IMR-90 (cell line): ENCODE measurements around the gene SH3RF2. TPM values are rescaled to one million over a fixed set of nuclear protein-coding genes. Genes with fewer than 3 reads are reported as not detected.

ENCODE experiments used
- ATAC-seq: fragments of 200-7000 bp; cut with Tn5 transposase; 2 replicates; pipeline ENCODE4 v1.9.1; 2020; ENCODE audit warnings: low read depth, mild to moderate bottlenecking, moderate library complexity
- BruUV-seq: library from RNA; stranded (reverse); fragments of 400-500 nt; replicated peaks from 2 replicates; lab custom pipeline; 2021; lab: Mats Ljungman, UMichigan
- CTCF ChIA-PET: fragments of 300-600 bp; formaldehyde crosslinking; extraction: SDS; loops from one replicate; lab custom pipeline; 2021; ENCODE audit warnings: antibody characterized with exemption; lab: Yijun Ruan, JAX
- POLR2A ChIA-PET: fragments of 300-600 bp; sonication (Branson Sonifier 250); formaldehyde crosslinking; loops from one replicate; lab custom pipeline; 2022; ENCODE audit warnings: antibody characterized with exemption; ENCODE audit not compliant: unreplicated experiment; lab: Charles Lee
- DNase-seq: peaks from one replicate; pipeline ENCODE4 v3.0.0; 2013
- H2AFZ ChIP-seq: replicated peaks from 2 replicates; pipeline ENCODE3; 2013; ENCODE audit warnings: low read length, mild to moderate bottlenecking; ENCODE audit not compliant: poor library complexity
- H2AK5ac ChIP-seq: 2 replicates; pipeline ENCODE4 v1.6.1; 2013; ENCODE audit warnings: low read depth, low read length, inconsistent platforms
- H2AK9ac ChIP-seq: replicated peaks from 2 replicates; pipeline ENCODE3; 2013; ENCODE audit warnings: mild to moderate bottlenecking, low read depth, low read length, moderate library complexity; ENCODE audit not compliant: poor library complexity
- H2BK120ac ChIP-seq: 2 replicates; pipeline ENCODE4 v1.6.1; 2013; ENCODE audit warnings: low read depth, low read length, inconsistent platforms
- H2BK15ac ChIP-seq: 3 replicates; pipeline ENCODE4 v1.6.1; 2013; ENCODE audit warnings: low read depth, low read length, inconsistent platforms
- H2BK20ac ChIP-seq: 2 replicates; pipeline ENCODE4 v1.6.1; 2013; ENCODE audit warnings: low read depth, mild to moderate bottlenecking, inconsistent platforms, low read length, moderate library complexity
- H2BK5ac ChIP-seq: 2 replicates; pipeline ENCODE4 v1.6.1; 2013; ENCODE audit warnings: mild to moderate bottlenecking, low read depth, low read length, inconsistent platforms; ENCODE audit not compliant: poor library complexity, severe bottlenecking
- H3K14ac ChIP-seq: replicated peaks from 2 replicates; pipeline ENCODE4 v1.6.1; 2013; ENCODE audit warnings: low read depth, low read length, inconsistent platforms
- H3K18ac ChIP-seq: 2 replicates; pipeline ENCODE4 v1.6.1; 2013; ENCODE audit warnings: low read depth, low read length, control low read depth
- H3K23ac ChIP-seq: 2 replicates; pipeline ENCODE4 v1.6.1; 2013; ENCODE audit warnings: low read depth, low read length, inconsistent platforms
- H3K27ac ChIP-seq: 2 replicates; pipeline ENCODE4 v1.5.1; 2013; ENCODE audit warnings: mild to moderate bottlenecking, control low read depth, low read length; ENCODE audit not compliant: insufficient read depth
- H3K27me3 ChIP-seq: 2 replicates; pipeline ENCODE4 v1.6.1; 2013; ENCODE audit warnings: low read length; ENCODE audit not compliant: control insufficient read depth, insufficient read depth
- H3K36me3 ChIP-seq: 2 replicates; pipeline ENCODE4 v1.6.1; 2013; ENCODE audit warnings: low read length, mixed read lengths; ENCODE audit not compliant: control insufficient read depth, insufficient read depth
- H3K4ac ChIP-seq: 2 replicates; pipeline ENCODE4 v1.6.1; 2013; ENCODE audit warnings: low read depth, low read length, inconsistent platforms
- H3K4me1 ChIP-seq: 2 replicates; pipeline ENCODE4 v1.6.1; 2013; ENCODE audit warnings: low read length, mixed read lengths; ENCODE audit not compliant: control insufficient read depth, insufficient read depth
- H3K4me2 ChIP-seq: 2 replicates; pipeline ENCODE4 v1.6.1; 2013; ENCODE audit warnings: low read depth, mild to moderate bottlenecking, control low read depth, low read length, moderate library complexity
- H3K4me3 ChIP-seq: 2 replicates; pipeline ENCODE4 v1.5.1; 2013; ENCODE audit warnings: low read depth, mild to moderate bottlenecking, control low read depth, low read length, moderate library complexity; ENCODE audit not compliant: insufficient read depth
- H3K56ac ChIP-seq: 2 replicates; pipeline ENCODE4 v1.6.1; 2013; ENCODE audit warnings: low read length, inconsistent platforms; ENCODE audit not compliant: insufficient read depth; ENCODE audit errors: extremely low read depth
- H3K79me1 ChIP-seq, 2 experiments: 2 replicates each; pipeline ENCODE4 v1.6.1; 2013; ENCODE audit warnings: low read length in 2 of 2, inconsistent platforms in 1 of 2, low read depth in 1 of 2
- H3K9ac ChIP-seq: 2 replicates; pipeline ENCODE4 v1.6.1; 2013; ENCODE audit warnings: low read depth, low read length, control low read depth
- H3K9me1 ChIP-seq: 2 replicates; pipeline ENCODE4 v1.6.1; 2013; ENCODE audit warnings: low read length, inconsistent platforms; ENCODE audit not compliant: insufficient read depth
- H3K9me3 ChIP-seq: 2 replicates; pipeline ENCODE4 v1.6.1; 2013; ENCODE audit warnings: low read length; ENCODE audit not compliant: control insufficient read depth, insufficient read depth
- H4K20me1 ChIP-seq: 2 replicates; pipeline ENCODE4 v1.6.1; 2013; ENCODE audit warnings: low read length, inconsistent platforms; ENCODE audit not compliant: insufficient read depth
- H4K5ac ChIP-seq: 2 replicates; pipeline ENCODE4 v1.6.1; 2013; ENCODE audit warnings: mild to moderate bottlenecking, low read depth, low read length, control low read depth
- H4K8ac ChIP-seq, 2 experiments: 2 replicates each; pipeline ENCODE4 v1.6.1; 2013; ENCODE audit warnings: low read depth in 2 of 2, low read length in 2 of 2, control low read depth in 1 of 2, inconsistent platforms in 1 of 2
- H4K91ac ChIP-seq: 2 replicates; pipeline ENCODE4 v1.6.1; 2013; ENCODE audit warnings: low read depth, low read length, inconsistent platforms; ENCODE audit not compliant: insufficient read depth
- BHLHE40 ChIP-seq: fragments of 150-350 bp; IDR thresholded peaks from 2 replicates; pipeline ENCODE4 v1.6.1; 2016; ENCODE audit warnings: mild to moderate bottlenecking, low read depth, low read length
- CEBPB ChIP-seq: IDR thresholded peaks from 2 replicates; pipeline ENCODE4 v1.6.1; 2012; ENCODE audit warnings: low read depth, low read length, improper control_type of control experiment
- CHD1 ChIP-seq: IDR thresholded peaks from 2 replicates; pipeline ENCODE4 v1.6.1; 2012; ENCODE audit warnings: low read depth, low read length, improper control_type of control experiment
- CTCF ChIP-seq: conservative IDR thresholded peaks from 2 replicates; pipeline ENCODE4 v1.5.1; 2012; ENCODE audit warnings: mild to moderate bottlenecking, low read depth, low read length, improper control_type of control experiment
- ELK1 ChIP-seq: fragments of 150-350 bp; IDR thresholded peaks from 2 replicates; pipeline ENCODE4 v1.6.1; 2016; ENCODE audit warnings: low read depth, mild to moderate bottlenecking, low read length, moderate library complexity, borderline replicate concordance
- FOS ChIP-seq: fragments of 150-350 bp; IDR thresholded peaks from 2 replicates; pipeline ENCODE4 v1.6.1; 2016; ENCODE audit warnings: low read depth, low read length
- MAFK ChIP-seq: IDR thresholded peaks from 2 replicates; pipeline ENCODE4 v1.6.1; 2012; ENCODE audit warnings: low read depth, low read length, improper control_type of control experiment
- MAZ ChIP-seq: IDR thresholded peaks from 2 replicates; pipeline ENCODE4 v1.6.1; 2012; ENCODE audit warnings: low read depth, mild to moderate bottlenecking, low read length, improper control_type of control experiment, moderate library complexity, borderline replicate concordance
- MXI1 ChIP-seq: IDR thresholded peaks from 2 replicates; pipeline ENCODE4 v1.6.1; 2012; ENCODE audit warnings: low read depth, mild to moderate bottlenecking, low read length, moderate library complexity, borderline replicate concordance
- NFE2L2 ChIP-seq: fragments of 150-350 bp; IDR thresholded peaks from 2 replicates; pipeline ENCODE4 v1.6.1; 2016; ENCODE audit warnings: low read depth, mild to moderate bottlenecking, low read length
- POLR2A ChIP-seq: IDR thresholded peaks from 2 replicates; pipeline ENCODE4 v1.6.1; 2012; ENCODE audit warnings: mild to moderate bottlenecking, low read depth, low read length
- RAD21 ChIP-seq: IDR thresholded peaks from 2 replicates; pipeline ENCODE4 v1.6.1; 2012; ENCODE audit warnings: low read length, improper control_type of control experiment
- RCOR1 ChIP-seq: IDR thresholded peaks from 2 replicates; pipeline ENCODE4 v1.6.1; 2012; ENCODE audit warnings: mild to moderate bottlenecking, low read length, improper control_type of control experiment; ENCODE audit not compliant: insufficient replicate concordance
- RFX5 ChIP-seq: IDR thresholded peaks from 2 replicates; pipeline ENCODE4 v1.8.0; 2012; ENCODE audit warnings: low read depth, mild to moderate bottlenecking, low read length, moderate library complexity
- SMC3 ChIP-seq: fragments of 150-350 bp; IDR thresholded peaks from 2 replicates; pipeline ENCODE4 v1.6.1; 2016; ENCODE audit warnings: low read depth, mild to moderate bottlenecking, antibody characterized with exemption, low read length, moderate library complexity
- WGBS, 2 experiments: methylation state at CpG; one replicate each; pipeline versions ENCODE4 v1.1.5 to v1.1.7; 2013; ENCODE audit warnings: missing lambda C conversion rate in 2 of 2; ENCODE audit not compliant: insufficient read length in 1 of 2; ENCODE audit errors: extremely low coverage in 2 of 2; 5-methylcytosine and 5-hydroxymethylcytosine counted together
- dilution Hi-C: fragments of 300-500 bp; cut with HindIII; formaldehyde crosslinking; loops from one replicate; pipeline ENCODE4 v1.14.3; 2018; ENCODE audit warnings: low sequenced_read_pairs; ENCODE audit not compliant: unreplicated experiment
- in situ Hi-C: fragments of 300-500 bp; cut with MboI; formaldehyde crosslinking; loops from 3 replicates; pipeline ENCODE4 v1.14.3; 2019; ENCODE audit warnings: low sequenced_read_pairs, inconsistent platforms, mixed read lengths
- intact Hi-C: fragments of 100-400 bp; cut with micrococcal nuclease; formaldehyde crosslinking; loops from 2 replicates; pipeline ENCODE4 v1.10.0; 2022
- polyA plus RNA-seq, 3 experiments: library from polyadenylated mRNA; depleted of rRNA; stranded (reverse); fragments of >200 nt; gene quantifications; 2 replicates each; pipeline ENCODE4 v1.2.3, GENCODE V29; 2012; ENCODE audit warnings: low replicate concordance in 1 of 3
- total RNA-seq: library from RNA; depleted of rRNA; stranded (reverse); fragments of >200 nt; gene quantifications from 2 replicates; pipeline ENCODE4 v1.2.3, GENCODE V29; 2012
- TF ChIP-seq, protein P1 (sequence below): fragments of 150-350 bp; IDR thresholded peaks from 2 replicates; pipeline ENCODE4 v1.6.1; 2017; ENCODE audit warnings: mild to moderate bottlenecking, antibody characterized with exemption, low read length, low read depth

Gene SH3RF2
- total and polyA plus RNA-seq, 2 of the 4 experiments (the other 2 are of a cell fraction) = 1.3 to 1.7 TPM

GRCh38 chr5:145919413-145919812 lies 17.0 kb upstream of the SH3RF2 start:
- H4K8ac ChIP-seq = no peak overlapping the region
- ChIA-PET POLR2A (no interaction called here), CTCF (no interaction called here)
- no peak overlapping the region for H3K23ac ChIP-seq
- H2AFZ ChIP-seq = no peak overlapping the region
- H3K79me1 ChIP-seq = no peaks in the 10 kb centered on the region
- no peaks in the 10 kb centered on the region for H3K27me3 ChIP-seq
- no peak overlapping the region for H2AK9ac ChIP-seq
- no peak overlapping the region for H3K4me2 ChIP-seq
- peaks cover 7% of the 10 kb centered on the region for H3K4me1 ChIP-seq
- H3K56ac ChIP-seq = no peak overlapping the region
- no peak overlapping the region for H3K18ac ChIP-seq
- H2AK5ac ChIP-seq = no peak overlapping the region
- no peaks in the 10 kb centered on the region for H3K36me3 ChIP-seq
- no peak overlapping the region for H4K5ac ChIP-seq
- no peak overlapping the region for H3K4ac ChIP-seq
- H2BK120ac ChIP-seq = no peak overlapping the region
- no peak overlapping the region for H3K14ac ChIP-seq
- H3K4me3 ChIP-seq = no peak overlapping the region
- DNase-seq = no peak
- H3K9me3 ChIP-seq = no peaks in the 10 kb centered on the region
- intact Hi-C loops (no loop called here), dilution Hi-C loops (no loop called here), in situ Hi-C loops (no loop called here)
- H4K91ac ChIP-seq = no peak overlapping the region
- no peak overlapping the region for H2BK5ac ChIP-seq
- H3K9me1 ChIP-seq = peaks cover 3% of the 10 kb centered on the region; the same call in 1 of the 2 replicates
- no TSS peak for BruUV-seq
- H3K27ac ChIP-seq = no peak overlapping the region
- no peaks in the 10 kb centered on the region for H4K20me1 ChIP-seq
- no peak for ATAC-seq
- WGBS, 2 experiments = 20 to 100% methylated on average over 1 of the region's 6 CpGs
- H2BK15ac ChIP-seq = no peak overlapping the region
- no peak overlapping the region for H2BK20ac ChIP-seq
- TF ChIP-seq CHD1 = no peak
- no peak for TF ChIP-seq MAZ
- TF ChIP-seq NFE2L2 = no peak
- TF ChIP-seq RCOR1 = no peak
- TF ChIP-seq BHLHE40 = no peak
- no peak for TF ChIP-seq CEBPB
- TF ChIP-seq RAD21 = no peak
- TF ChIP-seq MXI1 = no peak
- no peak for TF ChIP-seq POLR2A
- TF ChIP-seq RFX5 = no peak
- TF ChIP-seq ELK1 = no peak
- TF ChIP-seq, protein P1, sequence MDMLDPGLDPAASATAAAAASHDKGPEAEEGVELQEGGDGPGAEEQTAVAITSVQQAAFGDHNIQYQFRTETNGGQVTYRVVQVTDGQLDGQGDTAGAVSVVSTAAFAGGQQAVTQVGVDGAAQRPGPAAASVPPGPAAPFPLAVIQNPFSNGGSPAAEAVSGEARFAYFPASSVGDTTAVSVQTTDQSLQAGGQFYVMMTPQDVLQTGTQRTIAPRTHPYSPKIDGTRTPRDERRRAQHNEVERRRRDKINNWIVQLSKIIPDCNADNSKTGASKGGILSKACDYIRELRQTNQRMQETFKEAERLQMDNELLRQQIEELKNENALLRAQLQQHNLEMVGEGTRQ = no peak
- TF ChIP-seq CTCF = no peak
- no peak for TF ChIP-seq SMC3
- no peak for TF ChIP-seq MAFK
- no peak for TF ChIP-seq FOS
- no peak overlapping the region for H3K9ac ChIP-seq
